Endothelial cell of umbilical vein (primary cell): ENCODE results near the gene RNF130. TPM values are rescaled to one million over a fixed set of nuclear protein-coding genes. Genes with fewer than 3 reads are reported as not detected.

Experiments used
- BruUV-seq: library from RNA; stranded (reverse); fragments of 400-500 nt; replicated peaks from 2 replicates; lab custom pipeline; 2021; lab: Mats Ljungman, UMichigan
- CTCF ChIA-PET: fragments of 300-600, 350-600 bp; sonication (Branson Sonifier 250); formaldehyde crosslinking; loops from one replicate; lab custom pipeline; 2021; ENCODE audit warnings: antibody characterized with exemption, inconsistent platforms; lab: Charles Lee
- POLR2A ChIA-PET: fragments of 300-600, 350-600 bp; sonication (Branson Sonifier 250); formaldehyde crosslinking; loops from one replicate; lab custom pipeline; 2021; ENCODE audit warnings: antibody characterized with exemption, inconsistent platforms; lab: Charles Lee
- DNase-seq: peaks from one replicate; pipeline ENCODE4 v3.0.0-alpha.2; 2011; ENCODE audit warnings: low read depth, low spot score
- FAIRE-seq: peaks from 2 replicates; lab custom pipeline; 2011; peaks lifted over from hg19 to GRCh38; lab: Jason Lieb, UNC
- H2AFZ ChIP-seq: 2 replicates; pipeline ENCODE4 v1.6.0; 2012; ENCODE audit warnings: low read depth, low read length, control low read depth, inconsistent platforms
- H3K27ac ChIP-seq: 2 replicates; pipeline ENCODE4 v1.5.1; 2011; ENCODE audit warnings: low read depth, mild to moderate bottlenecking, control low read depth, low read length, moderate library complexity; ENCODE audit not compliant: insufficient read depth
- H3K27me3 ChIP-seq, 2 experiments: 2 replicates each; pipeline versions ENCODE4 v1.6.0 to v1.6.1; 2011; ENCODE audit warnings: low read length in 2 of 2, mixed read lengths in 1 of 2; ENCODE audit not compliant: control insufficient read depth in 2 of 2, insufficient read depth in 2 of 2
- H3K36me3 ChIP-seq, 2 experiments: 2 replicates in 1 of 2; 3 replicates in 1 of 2; pipeline ENCODE4 v1.5.1; 2011; ENCODE audit warnings: low read length in 2 of 2, mild to moderate bottlenecking in 1 of 2, moderate library complexity in 1 of 2; ENCODE audit not compliant: control insufficient read depth in 2 of 2, insufficient read depth in 2 of 2; ENCODE audit errors: extremely low read depth in 1 of 2
- H3K4me1 ChIP-seq: 3 replicates; pipeline ENCODE4 v1.5.1; 2011; ENCODE audit warnings: mild to moderate bottlenecking, low read length; ENCODE audit not compliant: control insufficient read depth, insufficient read depth; ENCODE audit errors: extremely low read depth
- H3K4me2 ChIP-seq: 2 replicates; pipeline ENCODE4 v1.6.1; 2011; ENCODE audit warnings: low read length, control low read depth, mixed read lengths; ENCODE audit not compliant: insufficient read depth
- H3K4me3 ChIP-seq, 3 experiments: fragments of 200-600 bp in 1 of 3; sonication (generic), shearing (Covaris generic) in 1 of 3; replicated peaks in 1 of 3; 2 replicates each; pipeline ENCODE4 v1.5.1; 2011 to 2016; ENCODE audit warnings: control low read depth in 3 of 3, low read length in 3 of 3, mild to moderate bottlenecking in 2 of 3, inconsistent platforms in 1 of 3, low read depth in 1 of 3, moderate library complexity in 1 of 3; ENCODE audit not compliant: insufficient read depth in 1 of 3
- H3K79me2 ChIP-seq: 2 replicates; pipeline ENCODE4 v1.6.0; 2012; ENCODE audit warnings: low read length, inconsistent platforms; ENCODE audit not compliant: control insufficient read depth, insufficient read depth
- H3K9ac ChIP-seq: replicated peaks from 2 replicates; pipeline ENCODE3; 2011; ENCODE audit warnings: low read length, control low read depth; ENCODE audit not compliant: insufficient read depth; ENCODE audit errors: extremely low read depth
- H3K9me1 ChIP-seq: replicated peaks from 3 replicates; pipeline ENCODE4 v1.6.0; 2011; ENCODE audit warnings: mild to moderate bottlenecking, low read length; ENCODE audit not compliant: control insufficient read depth, insufficient read depth; ENCODE audit errors: extremely low read depth
- H3K9me3 ChIP-seq: replicated peaks from 2 replicates; pipeline ENCODE4 v1.5.1; 2012; ENCODE audit warnings: low read length, inconsistent platforms; ENCODE audit not compliant: control insufficient read depth, insufficient read depth
- H4K20me1 ChIP-seq: replicated peaks from 2 replicates; pipeline ENCODE3; 2011; ENCODE audit warnings: mild to moderate bottlenecking, low read length; ENCODE audit not compliant: control insufficient read depth, insufficient read depth; ENCODE audit errors: extremely low read depth
- CTCF ChIP-seq, 2 donors: IDR thresholded peaks; 1 replicate in 1 of 2; 2 replicates in 1 of 2; pipeline ENCODE4 v1.5.1; 2011; ENCODE audit warnings: low read length in 2 of 2, mild to moderate bottlenecking in 2 of 2, moderate library complexity in 2 of 2, control low read depth in 1 of 2, inconsistent platforms in 1 of 2, low read depth in 1 of 2; ENCODE audit not compliant: insufficient read depth in 1 of 2; ENCODE audit errors: extremely low read depth in 1 of 2
- EZH2 ChIP-seq: IDR thresholded peaks from 2 replicates; pipeline ENCODE4 v1.6.1; 2012; ENCODE audit warnings: borderline replicate concordance, low read depth, mild to moderate bottlenecking, moderate library complexity, low read length, inconsistent platforms; ENCODE audit not compliant: severe bottlenecking
- FOS ChIP-seq: IDR thresholded peaks from 2 replicates; pipeline ENCODE4 v1.6.1; 2011; ENCODE audit warnings: mild to moderate bottlenecking, low read length, moderate library complexity, borderline replicate concordance; ENCODE audit not compliant: insufficient read depth
- GATA2 ChIP-seq: IDR thresholded peaks from 2 replicates; pipeline ENCODE4 v1.7.0; 2011; ENCODE audit warnings: low read depth, mild to moderate bottlenecking, moderate library complexity, mixed read lengths, low read length; ENCODE audit not compliant: insufficient read length, insufficient read depth
- JUN ChIP-seq: IDR thresholded peaks from 2 replicates; pipeline ENCODE4 v1.6.1; 2011; ENCODE audit warnings: borderline replicate concordance, low read depth; ENCODE audit not compliant: insufficient read length, insufficient read depth
- MAX ChIP-seq: IDR thresholded peaks from 2 replicates; pipeline ENCODE4 v1.6.1; 2011; ENCODE audit not compliant: insufficient read depth, insufficient read length
- MYC ChIP-seq: IDR thresholded peaks from one replicate; pipeline ENCODE4 v1.6.1; 2011; ENCODE audit warnings: mild to moderate bottlenecking, low read depth, low read length
- POLR2A ChIP-seq: IDR thresholded peaks from 2 replicates; pipeline ENCODE4 v1.6.1; 2012; ENCODE audit warnings: low read depth, mild to moderate bottlenecking, control low read depth, low read length
- POLR2AphosphoS5 ChIP-seq: IDR thresholded peaks from 2 replicates; pipeline ENCODE4 v1.6.1; 2012; ENCODE audit warnings: low read depth, mild to moderate bottlenecking, control low read depth, low read length, moderate library complexity; ENCODE audit not compliant: insufficient read depth
- dilution Hi-C: fragments of 300-500 bp; cut with MboI; formaldehyde crosslinking; loops from one replicate; pipeline ENCODE4 v1.15.0; 2019; ENCODE audit warnings: low sequenced_read_pairs; ENCODE audit not compliant: extremely low pct_ligation_motif_present
- intact Hi-C: fragments of 100-400 bp; cut with micrococcal nuclease; formaldehyde crosslinking; loops from one replicate; pipeline ENCODE4 v1.10.0; 2022
- polyA plus RNA-seq, 4 experiments: library from polyadenylated mRNA; depleted of rRNA in 3 of 4; stranded (reverse) in 3 of 4; unstranded in 1 of 4; fragments of >200 nt; gene quantifications; 2 replicates each; pipeline versions ENCODE4 v1.2.1 to v1.2.3, GENCODE V29; 2011 to 2012; ENCODE audit warnings: missing spikeins in 1 of 4
- total RNA-seq: library from RNA; stranded (reverse); gene quantifications from 2 replicates; pipeline ENCODE4 v1.2.3, GENCODE V29; 2021

Gene RNF130
- total and polyA plus RNA-seq, 2 donors (not counting 3 experiments of a cell fraction or from before 2014, with no cell fraction given), result 43.0 to 43.1 TPM

GRCh38 chr5:180102636-180103035, 31.1 kb upstream of the RNF130 start:
- no peaks in the 10 kb centered on the region for H3K9me3 ChIP-seq
- TF ChIP-seq MYC (no peak), MAX (no peak), POLR2AphosphoS5 (no peak), EZH2 (no peak), CTCF (IDR thresholded peaks at IDR 0.05; ENCODE audit: extremely low read depth in 1 of 2, insufficient read depth in 1 of 2, low read depth in 1 of 2, low read length in 2 of 2) (no peak), FOS (no peak), GATA2 (no peak), POLR2A (no peak), JUN (no peak)
- H3K4me3 ChIP-seq, result no peak overlapping the region
- POLR2A ChIA-PET, result no interaction called here
- DNase-seq (no peak), FAIRE-seq (no peak)
- dilution Hi-C loops, result no loop called here
- no peaks in the 10 kb centered on the region for H3K4me1 ChIP-seq
- H4K20me1 ChIP-seq, result no peaks in the 10 kb centered on the region
- no peak overlapping the region for H3K9ac ChIP-seq
- CTCF ChIA-PET, result no interaction called here
- H3K4me2 ChIP-seq, result no peak overlapping the region
- no peak overlapping the region for H3K27ac ChIP-seq
- BruUV-seq, result no TSS peak
- H3K9me1 ChIP-seq, result no peaks in the 10 kb centered on the region
- H2AFZ ChIP-seq, result no peak overlapping the region
- no peaks in the 10 kb centered on the region for H3K27me3 ChIP-seq
- intact Hi-C loops, result no loop called here
- no peaks in the 10 kb centered on the region for H3K36me3 ChIP-seq
- no peaks in the 10 kb centered on the region for H3K79me2 ChIP-seq
